ENCODE data around the gene RGS17. TPM values are rescaled to one million over a fixed set of nuclear protein-coding genes. Genes with fewer than 3 reads are reported as not detected.

RGS17 gene
- total RNA-seq, 1 donor from 2014 or later: not detected

- no peaks in the 10 kb centered on the region for H3K9me3 ChIP-seq
- intact Hi-C loops (cut with DNase I): loop anchor here (2.0 to 10.0 kb wide), 3 partner anchors 21 to 597 kb away; partner anchors contain the start of gene MTRF1L
- no peaks in the 10 kb centered on the region for H3K36me3 ChIP-seq
- TF ChIP-seq CTCF (IDR thresholded peaks at IDR 0.05): no peak
- DNase-seq (ENCODE audit: low spot score in 2 of 2): no peak
- no peaks in the 10 kb centered on the region for H3K27me3 ChIP-seq
- H3K27ac ChIP-seq: no peak overlapping the region
- peak overlapping the region; percentile 63 to 93 for H3K4me3 ChIP-seq
- peaks cover 12 to 13% of the 10 kb centered on the region in 2 donors for H3K4me1 ChIP-seq
Measured at GRCh38 chr6:152981989-152982903, 148.8 kb downstream of the RGS17 start.

- Histone ChIP-seq H3K27ac (no peak overlapping the region), H3K4me1 (peaks cover 12 to 13% of the 10 kb centered on the region in 2 donors), H3K9me3 (no peaks in the 10 kb centered on the region), H3K36me3 (no peaks in the 10 kb centered on the region), H3K27me3 (no peaks in the 10 kb centered on the region), H3K4me3 (no peak overlapping the region)
- no peak for TF ChIP-seq CTCF (IDR thresholded peaks at IDR 0.05)
- intact Hi-C loops (cut with DNase I): loop anchor here (5.0 to 10.0 kb wide), 2 partner anchors 41 to 596 kb away; no protein-coding TSS in a partner anchor
- no peak for DNase-seq (ENCODE audit: low spot score in 2 of 2)
Measured at GRCh38 chr6:152981219-152981618, 149.9 kb downstream of the RGS17 start.

GRCh38 chr6:152980656-152981055, 150.4 kb downstream of the RGS17 start:
- no peak overlapping the region for H3K27ac ChIP-seq
- H3K9me3 ChIP-seq: no peaks in the 10 kb centered on the region
- H3K4me3 ChIP-seq: no peak overlapping the region
- TF ChIP-seq CTCF (IDR thresholded peaks at IDR 0.05): no peak
- no peaks in the 10 kb centered on the region for H3K27me3 ChIP-seq
- intact Hi-C loops (cut with DNase I): loop anchor here (5.0 to 10.0 kb wide), 2 partner anchors 42 to 596 kb away; no protein-coding TSS in a partner anchor
- DNase-seq (ENCODE audit: low spot score in 2 of 2): no peak
- no peaks in the 10 kb centered on the region for H3K36me3 ChIP-seq
- peaks cover 12 to 13% of the 10 kb centered on the region in 2 donors for H3K4me1 ChIP-seq

- H3K4me3 ChIP-seq: no peak overlapping the region
- H3K9me3 ChIP-seq: no peaks in the 10 kb centered on the region
- peaks cover 8% of the 10 kb centered on the region in 2 donors for H3K4me1 ChIP-seq
- no peaks in the 10 kb centered on the region for H3K27me3 ChIP-seq
- H3K27ac ChIP-seq: no peak overlapping the region
- intact Hi-C loops (cut with DNase I): no loop called here
- no peak for DNase-seq (ENCODE audit: low spot score in 2 of 2)
- no peak for TF ChIP-seq CTCF (IDR thresholded peaks at IDR 0.05)
- peaks cover 6 to 12% of the 10 kb centered on the region in 2 donors for H3K36me3 ChIP-seq
Measured at GRCh38 chr6:152979116-152979515, 152.0 kb downstream of the RGS17 start.

GRCh38 chr6:152978058-152978457, 153.0 kb downstream of the RGS17 start:
- Histone ChIP-seq H3K27me3 (no peaks in the 10 kb centered on the region), H3K4me1 (peaks cover 8% of the 10 kb centered on the region in 2 donors), H3K9me3 (no peaks in the 10 kb centered on the region), H3K4me3 (no peak overlapping the region), H3K27ac (no peak overlapping the region), H3K36me3 (peaks cover 6 to 20% of the 10 kb centered on the region in 2 donors)
- no peak for DNase-seq (ENCODE audit: low spot score in 2 of 2)
- TF ChIP-seq CTCF (IDR thresholded peaks at IDR 0.05): no peak
- intact Hi-C loops (cut with DNase I): no loop called here
